GM18517 (cell line): ENCODE data around the gene PKP1.

ENCODE experiments used
- ATAC-seq: cut with Tn5 transposase; IDR thresholded peaks from one replicate; pipeline ENCODE4 v1.9.1; 2021; ENCODE audit warnings: mild to moderate bottlenecking, moderate library complexity; ENCODE audit not compliant: unreplicated experiment

PKP1 gene

GRCh38 chr1:201327687-201328240, 44.5 kb downstream of the PKP1 start:
- ATAC-seq: no peak

- ATAC-seq: no peak
Measured at GRCh38 chr1:201328576-201328975, 45.3 kb downstream of the PKP1 start.

DNA sequence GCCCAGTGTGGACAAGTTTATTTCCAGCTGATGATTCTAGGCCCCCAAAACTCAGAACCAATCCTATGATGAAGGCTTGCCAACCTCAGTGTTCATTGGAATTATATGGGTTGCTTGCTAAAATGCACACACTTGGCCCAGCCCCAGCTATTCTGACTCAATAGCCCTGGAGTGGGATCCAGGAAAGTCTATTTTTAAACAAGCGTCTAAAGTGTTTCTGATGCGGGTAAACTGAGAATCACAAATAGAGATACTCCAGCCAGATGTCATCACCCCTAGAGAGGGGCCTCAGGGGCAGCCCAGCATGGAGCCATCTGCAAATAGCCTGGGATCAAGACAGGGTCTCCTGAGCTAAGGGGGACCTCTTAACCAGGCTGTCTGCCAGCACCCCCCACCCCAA, 46.0 kb downstream of the PKP1 start:
- ATAC-seq: no peak

- no peak for ATAC-seq
Measured at GRCh38 chr1:201329801-201330200, 46.5 kb downstream of the PKP1 start.

- no peak for ATAC-seq
Measured at GRCh38 chr1:201330541-201330940, 47.2 kb downstream of the PKP1 start.

- no peak for ATAC-seq
Measured at GRCh38 chr1:201331166-201331565, 47.9 kb downstream of the PKP1 start.

GRCh38 chr1:201332021-201332420, 48.7 kb downstream of the PKP1 start:
- no peak for ATAC-seq

GRCh38 chr1:201332616-201333335, 49.5 kb downstream of the PKP1 start:
- ATAC-seq: no peak

- ATAC-seq: no peak
Measured at GRCh38 chr1:201334325-201335173, 51.2 kb downstream of the PKP1 start.

- ATAC-seq: no peak
Measured at GRCh38 chr1:201335174-201335870, 52.0 kb downstream of the PKP1 start.

- no peak for ATAC-seq
Measured at GRCh38 chr1:201335901-201336300, 52.6 kb downstream of the PKP1 start.

DNA sequence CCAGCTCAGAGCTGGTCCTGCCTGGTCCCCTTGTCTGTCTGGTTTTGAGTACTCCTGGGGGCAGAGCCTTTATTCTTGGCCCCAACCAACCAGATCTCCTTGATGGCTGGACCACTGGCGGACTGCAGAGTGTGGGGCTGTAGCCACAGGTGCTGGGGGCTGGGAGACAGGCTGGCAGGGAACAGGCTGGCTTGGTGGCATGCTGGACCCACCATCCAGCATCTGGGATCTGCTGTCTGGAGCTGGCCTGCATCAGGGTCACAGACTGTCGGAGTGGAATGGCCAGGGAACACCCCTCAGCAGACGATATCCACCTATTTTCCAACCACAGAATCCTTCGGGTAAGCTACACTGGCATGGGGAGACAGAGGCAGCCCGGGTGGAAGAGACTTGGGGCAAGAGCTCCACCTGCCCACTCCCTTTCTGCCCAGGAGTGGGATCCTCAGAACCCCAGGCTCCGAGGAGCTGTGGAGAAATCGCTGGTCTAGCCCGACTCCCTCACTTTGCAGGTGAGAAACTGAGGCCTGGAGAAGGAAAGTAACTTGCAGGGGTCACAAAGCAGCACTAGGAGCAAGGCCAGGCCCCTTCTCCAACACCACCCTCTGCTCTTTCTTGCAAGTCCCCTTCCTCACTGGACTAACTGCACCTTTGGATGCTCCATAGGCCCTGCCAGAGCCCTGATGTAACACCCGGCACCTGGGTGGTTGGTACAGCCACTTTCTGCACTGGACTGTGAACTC, 53.6 kb downstream of the PKP1 start:
- no peak for ATAC-seq

GRCh38 chr1:201341377-201341776, 58.1 kb downstream of the PKP1 start:
- ATAC-seq: no peak

- no peak for ATAC-seq
Measured at GRCh38 chr1:201344206-201345080, 61.1 kb downstream of the PKP1 start.

- ATAC-seq: no peak
Measured at GRCh38 chr1:201345081-201345355, 61.7 kb downstream of the PKP1 start.

DNA sequence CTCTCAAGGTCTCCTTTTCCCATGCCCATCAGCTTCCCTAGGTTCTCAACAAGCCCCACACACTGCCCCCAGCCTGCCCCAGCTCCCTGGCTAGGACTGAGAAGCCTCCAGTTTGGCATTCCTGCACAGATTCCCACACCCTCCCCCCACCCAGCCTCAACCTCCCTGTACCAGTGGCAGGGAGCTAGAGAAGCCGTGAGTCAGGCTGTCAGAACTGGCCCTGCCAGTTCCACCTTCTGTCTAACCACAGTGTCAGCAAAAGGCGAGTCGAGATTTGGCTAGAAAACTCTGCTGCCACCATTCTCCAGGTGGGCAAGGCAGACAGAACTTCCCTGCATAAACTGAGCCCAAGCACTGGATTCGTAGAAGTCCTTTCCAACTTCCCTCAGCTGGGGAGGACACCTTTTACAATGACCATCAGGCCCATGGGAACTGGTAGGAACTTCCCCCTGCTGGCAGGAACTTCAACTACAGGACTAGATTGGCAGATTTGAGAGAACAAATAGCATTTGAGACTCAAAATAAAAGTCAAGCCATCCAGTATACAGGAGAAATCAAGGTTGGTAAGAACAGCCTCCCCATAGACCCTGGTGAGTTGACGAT, 63.1 kb downstream of the PKP1 start:
- no peak for ATAC-seq

- no peak for ATAC-seq
Measured at GRCh38 chr1:201346987-201347386, 63.7 kb downstream of the PKP1 start.

- ATAC-seq: no peak
Measured at GRCh38 chr1:201347498-201348210, 64.3 kb downstream of the PKP1 start.

DNA sequence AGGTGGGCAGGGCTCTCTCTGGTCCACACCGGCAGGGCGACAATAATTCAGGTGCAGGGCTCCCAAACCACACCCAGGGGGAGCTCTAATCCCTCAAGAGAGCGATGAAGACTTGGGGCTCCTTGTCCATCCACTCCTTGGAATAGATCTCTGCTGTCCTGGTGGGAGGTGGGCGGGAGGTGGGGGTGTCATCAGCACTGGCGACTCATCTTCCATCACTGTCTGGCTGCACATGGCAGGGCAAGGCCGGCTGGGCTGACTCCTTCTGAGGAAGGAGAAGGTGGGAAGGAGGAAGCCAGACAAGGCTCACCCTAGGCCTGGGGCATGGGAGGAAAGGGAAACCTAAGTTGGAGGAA, 64.9 kb downstream of the PKP1 start:
- ATAC-seq: no peak
